Mesendoderm (in vitro differentiated cells): ENCODE data around the gene SPAG6.

Experiments used
- DNase-seq: peaks from one replicate; pipeline ENCODE4 v3.0.0; 2013
- H2AK5ac ChIP-seq: 2 replicates; pipeline ENCODE4 v1.6.1; 2013; ENCODE audit warnings: low read length, inconsistent platforms
- H2BK120ac ChIP-seq: 2 replicates; pipeline ENCODE4 v1.6.1; 2013; ENCODE audit warnings: low read depth, mild to moderate bottlenecking, low read length, moderate library complexity, mixed read lengths
- H2BK15ac ChIP-seq: replicated peaks from 2 replicates; pipeline ENCODE4 v1.6.1; 2013; ENCODE audit warnings: low read depth, mild to moderate bottlenecking, moderate library complexity
- H2BK5ac ChIP-seq: 2 replicates; pipeline ENCODE4 v1.6.1; 2013; ENCODE audit warnings: low read length, inconsistent platforms
- H3K18ac ChIP-seq: 2 replicates; pipeline ENCODE4 v1.6.1; 2013; ENCODE audit warnings: mild to moderate bottlenecking, low read length, mixed read lengths
- H3K23ac ChIP-seq: one replicate; pipeline ENCODE4 v1.6.1; 2013; ENCODE audit warnings: low read length
- H3K27ac ChIP-seq: 2 replicates; pipeline ENCODE4 v1.5.1; 2013; ENCODE audit warnings: low read depth, mild to moderate bottlenecking, inconsistent platforms, low read length, moderate library complexity
- H3K27me3 ChIP-seq: 2 replicates; pipeline ENCODE4 v1.6.1; 2013; ENCODE audit warnings: low read length, control low read depth, mild to moderate bottlenecking, inconsistent platforms; ENCODE audit not compliant: insufficient read depth, poor library complexity
- H3K36me3 ChIP-seq: 2 replicates; pipeline ENCODE4 v1.6.1; 2013; ENCODE audit warnings: low read length, inconsistent platforms; ENCODE audit not compliant: control insufficient read depth, insufficient read depth
- H3K4ac ChIP-seq: one replicate; pipeline ENCODE4 v1.6.1; 2013; ENCODE audit warnings: low read depth, mild to moderate bottlenecking, low read length, moderate library complexity
- H3K4me1 ChIP-seq: 2 replicates; pipeline ENCODE4 v1.6.1; 2013; ENCODE audit warnings: low read depth, low read length, inconsistent platforms; ENCODE audit not compliant: control insufficient read depth
- H3K4me2 ChIP-seq: 2 replicates; pipeline ENCODE4 v1.6.1; 2013; ENCODE audit warnings: low read length
- H3K4me3 ChIP-seq: 2 replicates; pipeline ENCODE4 v1.5.1; 2013; ENCODE audit warnings: mild to moderate bottlenecking, low read length
- H3K56ac ChIP-seq: one replicate; pipeline ENCODE4 v1.6.1; 2013; ENCODE audit warnings: low read length
- H3K79me1 ChIP-seq: 2 replicates; pipeline ENCODE4 v1.6.1; 2013; ENCODE audit warnings: low read length, inconsistent platforms
- H3K79me2 ChIP-seq: 2 replicates; pipeline ENCODE4 v1.6.1; 2013; ENCODE audit warnings: mild to moderate bottlenecking, low read length; ENCODE audit not compliant: control insufficient read depth, insufficient read depth
- H3K9ac ChIP-seq: 2 replicates; pipeline ENCODE4 v1.6.1; 2013; ENCODE audit warnings: low read length, inconsistent platforms
- H4K5ac ChIP-seq: one replicate; pipeline ENCODE4 v1.6.1; 2013; ENCODE audit warnings: low read length
- H4K8ac ChIP-seq: one replicate; pipeline ENCODE4 v1.6.1; 2013; ENCODE audit warnings: low read depth, mild to moderate bottlenecking, control low read depth, low read length, moderate library complexity
- WGBS: extraction: QIAGEN DNeasy Blood & Tissue Kit; methylation state at CpG from one replicate; pipeline ENCODE4 v1.1.7; 2013; ENCODE audit warnings: low lambda C conversion rate, missing lambda C conversion rate; ENCODE audit not compliant: insufficient coverage; ENCODE audit errors: extremely low coverage; 5-methylcytosine and 5-hydroxymethylcytosine counted together

The SPAG6 gene

DNA sequence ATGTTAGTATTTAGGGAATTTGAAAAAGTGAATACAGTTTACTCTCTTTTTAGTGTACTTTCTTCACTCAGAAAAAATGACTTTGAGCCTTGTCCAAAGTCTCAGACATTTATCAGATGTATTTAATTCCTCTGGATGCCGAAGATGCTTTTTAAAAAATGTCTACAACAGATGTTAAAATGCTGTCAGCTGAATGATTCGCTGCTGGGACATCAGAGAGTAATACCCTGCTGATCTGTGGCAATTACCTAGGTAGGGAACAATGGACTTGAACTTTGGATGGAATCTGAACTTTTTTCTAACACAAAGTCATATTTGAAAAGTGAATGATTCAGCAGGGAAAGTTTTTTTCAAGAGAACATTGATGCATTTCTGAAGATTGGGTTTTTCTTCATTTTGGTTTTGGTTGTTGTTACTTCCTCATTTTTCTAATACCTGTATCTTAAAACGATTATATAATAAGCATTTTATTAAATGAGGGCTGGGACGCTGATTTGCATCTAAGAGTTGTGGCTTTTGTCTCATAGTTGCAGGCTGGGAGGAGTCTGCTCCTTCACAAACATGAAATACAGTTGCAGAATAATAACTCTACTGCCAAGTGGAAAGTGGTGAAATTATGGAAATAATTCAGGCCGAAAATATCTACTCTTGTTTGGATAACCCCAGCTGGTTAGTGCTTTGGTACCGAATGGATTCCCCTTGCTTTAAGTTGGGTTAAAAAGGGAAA, 98.0 kb downstream of the SPAG6 start:
- Histone ChIP-seq H2BK5ac (no peak overlapping the region), H3K4me2 (no peak overlapping the region), H3K79me1 (no peaks in the 10 kb centered on the region), H4K8ac (no peak overlapping the region), H3K79me2 (no peaks in the 10 kb centered on the region), H3K27ac (no peak overlapping the region), H3K23ac (no peak overlapping the region), H2AK5ac (no peak overlapping the region), H4K5ac (no peak overlapping the region), H3K4me1 (no peaks in the 10 kb centered on the region), H3K27me3 (peaks cover 7% of the 10 kb centered on the region), H3K4ac (no peak overlapping the region), H3K9ac (no peak overlapping the region), H3K36me3 (no peaks in the 10 kb centered on the region), H3K4me3 (no peak overlapping the region), H2BK120ac (no peak overlapping the region), H3K18ac (no peak overlapping the region), H2BK15ac (no peak overlapping the region), H3K56ac (no peak overlapping the region)
- no peak for DNase-seq
- WGBS: no CpG with 5 or more reads among the region's 6 CpGs

DNA sequence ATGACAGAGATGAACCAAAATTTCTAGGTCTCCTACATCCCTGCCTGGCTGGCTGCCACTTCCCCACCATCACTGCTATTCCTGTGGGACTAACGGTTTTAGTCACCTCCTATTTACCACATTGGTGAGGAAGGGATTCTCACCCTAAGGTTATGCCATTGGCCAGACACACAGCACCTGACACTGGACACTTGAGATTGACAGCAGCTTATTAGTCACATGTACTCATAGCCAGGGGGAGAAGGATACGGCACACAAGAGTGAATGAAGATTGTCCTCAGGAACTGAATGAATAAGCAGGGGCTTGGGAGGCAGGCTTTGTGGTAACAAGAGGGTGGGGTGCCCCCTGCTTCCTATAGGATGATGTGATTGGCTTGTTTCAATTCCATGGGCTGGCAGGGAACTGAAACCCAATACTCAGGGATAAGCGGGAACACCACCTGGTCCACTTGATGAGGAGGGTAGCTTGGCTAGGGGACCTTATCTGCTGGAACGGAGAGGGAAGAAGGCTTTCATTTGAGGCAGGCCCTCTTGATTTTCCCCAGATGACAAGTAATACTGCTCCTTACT, 99.0 kb downstream of the SPAG6 start:
- H3K4me1 ChIP-seq: no peaks in the 10 kb centered on the region
- no peak for DNase-seq
- H3K4me3 ChIP-seq: no peak overlapping the region
- H3K56ac ChIP-seq: no peak overlapping the region
- H3K36me3 ChIP-seq: no peaks in the 10 kb centered on the region
- H2BK5ac ChIP-seq: no peak overlapping the region
- no peaks in the 10 kb centered on the region for H3K79me1 ChIP-seq
- no peak overlapping the region for H2BK120ac ChIP-seq
- WGBS: no CpG with 5 or more reads among the region's 4 CpGs
- H3K27ac ChIP-seq: no peak overlapping the region
- no peaks in the 10 kb centered on the region for H3K79me2 ChIP-seq
- H3K18ac ChIP-seq: no peak overlapping the region
- no peak overlapping the region for H3K4me2 ChIP-seq
- no peak overlapping the region for H3K4ac ChIP-seq
- no peak overlapping the region for H3K9ac ChIP-seq
- H2AK5ac ChIP-seq: no peak overlapping the region
- no peak overlapping the region for H2BK15ac ChIP-seq
- no peak overlapping the region for H4K8ac ChIP-seq
- no peak overlapping the region for H4K5ac ChIP-seq
- no peak overlapping the region for H3K23ac ChIP-seq
- H3K27me3 ChIP-seq: no peaks in the 10 kb centered on the region

DNA sequence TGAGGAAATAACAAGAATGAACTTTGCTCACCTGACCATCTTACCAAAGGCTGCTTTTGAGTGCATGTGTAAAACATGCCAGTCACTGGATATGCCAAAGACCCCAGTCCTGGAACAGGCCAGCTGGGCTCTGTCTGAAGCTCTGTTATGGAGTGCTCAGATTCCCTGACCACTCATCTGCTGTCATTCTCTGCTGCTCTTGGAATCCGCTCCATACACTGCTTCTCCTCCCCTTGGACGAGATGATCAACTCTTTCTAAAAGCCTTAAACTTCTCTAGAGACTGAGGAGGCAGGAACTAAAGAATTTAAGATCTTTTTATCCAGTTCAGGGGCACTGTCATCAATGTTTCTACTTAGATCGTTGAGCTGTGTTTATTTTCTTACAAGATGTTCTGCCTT, 100.2 kb downstream of the SPAG6 start:
- Histone ChIP-seq H3K23ac (no peak overlapping the region), H2AK5ac (no peak overlapping the region), H3K4ac (no peak overlapping the region), H3K79me2 (no peaks in the 10 kb centered on the region), H3K27me3 (no peaks in the 10 kb centered on the region), H3K4me3 (no peak overlapping the region), H3K4me2 (no peak overlapping the region), H4K8ac (no peak overlapping the region), H2BK15ac (no peak overlapping the region), H3K27ac (no peak overlapping the region), H3K9ac (no peak overlapping the region), H2BK5ac (no peak overlapping the region), H3K18ac (no peak overlapping the region), H3K56ac (no peak overlapping the region), H3K4me1 (no peaks in the 10 kb centered on the region), H3K79me1 (no peaks in the 10 kb centered on the region), H4K5ac (no peak overlapping the region), H2BK120ac (no peak overlapping the region), H3K36me3 (no peaks in the 10 kb centered on the region)
- DNase-seq: no peak
- WGBS: no CpG with 5 or more reads among the region's 3 CpGs

DNA sequence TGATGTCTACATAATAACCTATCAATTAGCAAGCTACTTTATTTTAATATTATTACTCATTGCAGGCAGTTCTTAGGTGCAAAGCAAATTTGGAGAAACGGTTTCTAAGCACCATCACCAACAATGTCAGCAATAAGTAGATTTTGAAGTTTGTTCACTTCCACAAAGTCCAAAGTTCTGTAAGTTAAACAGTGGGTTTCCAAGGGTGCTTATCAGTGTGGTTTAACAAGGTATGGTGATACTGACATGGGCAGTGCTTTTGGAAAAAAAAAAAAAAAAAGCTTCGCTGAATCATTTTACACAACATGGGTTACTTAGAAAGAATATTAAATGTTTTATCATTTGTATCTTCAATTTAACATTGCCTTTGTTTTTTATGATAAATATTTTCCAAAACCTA, 101.8 kb downstream of the SPAG6 start:
- Histone ChIP-seq H3K9ac (no peak overlapping the region), H3K36me3 (no peaks in the 10 kb centered on the region), H2BK120ac (no peak overlapping the region), H3K79me2 (no peaks in the 10 kb centered on the region), H3K4me1 (no peaks in the 10 kb centered on the region), H4K8ac (no peak overlapping the region), H3K27me3 (no peaks in the 10 kb centered on the region), H3K4me3 (no peak overlapping the region), H2BK15ac (no peak overlapping the region), H3K56ac (no peak overlapping the region), H3K27ac (no peak overlapping the region), H3K23ac (no peak overlapping the region), H3K18ac (no peak overlapping the region), H3K4me2 (no peak overlapping the region), H3K79me1 (no peaks in the 10 kb centered on the region), H4K5ac (no peak overlapping the region), H3K4ac (no peak overlapping the region), H2BK5ac (no peak overlapping the region), H2AK5ac (no peak overlapping the region)
- no peak for DNase-seq
- WGBS: no CpG with 5 or more reads among the region's 2 CpGs

DNA sequence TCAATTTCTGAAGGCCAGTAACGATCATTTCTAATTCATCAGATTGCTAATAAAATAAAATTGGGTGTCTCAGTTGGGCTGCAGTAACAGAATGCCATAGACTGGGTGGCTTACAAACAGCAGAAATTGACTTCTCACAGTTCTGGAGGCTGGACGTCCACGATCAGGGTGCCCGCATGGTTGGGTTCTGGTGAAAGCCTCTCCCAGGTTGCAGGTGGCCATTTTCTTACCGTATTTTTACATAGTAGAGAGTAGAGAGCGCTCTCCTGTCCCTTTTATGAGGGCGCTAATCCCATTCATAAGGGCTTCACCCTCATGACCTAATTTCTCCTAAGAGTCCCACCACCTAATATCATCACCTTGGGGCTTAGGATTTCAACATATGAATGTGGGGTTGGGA, 106.0 kb downstream of the SPAG6 start:
- no peak overlapping the region for H3K27ac ChIP-seq
- no peak overlapping the region for H2BK5ac ChIP-seq
- no peak overlapping the region for H3K56ac ChIP-seq
- H3K79me2 ChIP-seq: no peaks in the 10 kb centered on the region
- H4K5ac ChIP-seq: no peak overlapping the region
- H2BK120ac ChIP-seq: no peak overlapping the region
- H3K27me3 ChIP-seq: no peaks in the 10 kb centered on the region
- H3K9ac ChIP-seq: no peak overlapping the region
- H3K23ac ChIP-seq: no peak overlapping the region
- no peak overlapping the region for H3K4ac ChIP-seq
- H3K4me3 ChIP-seq: no peak overlapping the region
- no peak overlapping the region for H3K18ac ChIP-seq
- no peak overlapping the region for H3K4me2 ChIP-seq
- H3K79me1 ChIP-seq: no peaks in the 10 kb centered on the region
- no peak for DNase-seq
- no peak overlapping the region for H4K8ac ChIP-seq
- WGBS: no CpG with 5 or more reads among the region's 7 CpGs
- H3K4me1 ChIP-seq: no peaks in the 10 kb centered on the region
- no peaks in the 10 kb centered on the region for H3K36me3 ChIP-seq
- H2BK15ac ChIP-seq: no peak overlapping the region
- H2AK5ac ChIP-seq: no peak overlapping the region

DNA sequence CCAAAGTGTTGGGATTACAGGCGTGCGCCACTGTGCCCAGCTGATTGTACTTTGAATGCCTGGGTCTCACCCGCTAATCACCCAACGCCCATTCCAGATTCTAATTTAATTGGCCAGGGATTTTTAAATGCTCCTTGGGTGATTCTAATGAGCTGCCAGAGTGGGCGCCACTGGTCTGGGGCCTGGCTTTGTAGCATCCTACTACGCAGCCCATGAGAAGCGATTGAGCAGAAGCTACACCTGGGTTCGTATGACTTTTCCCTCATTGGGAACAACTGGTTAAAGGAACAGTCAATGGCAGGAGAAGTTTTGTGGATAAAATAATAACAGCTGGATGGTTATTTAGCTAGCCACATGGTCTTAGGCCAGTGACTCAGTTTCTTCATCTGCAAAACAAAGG, 108.0 kb downstream of the SPAG6 start:
- Histone ChIP-seq H3K36me3 (no peaks in the 10 kb centered on the region), H3K4ac (no peak overlapping the region), H3K4me2 (no peak overlapping the region), H2BK120ac (no peak overlapping the region), H3K79me1 (no peaks in the 10 kb centered on the region), H3K27me3 (no peaks in the 10 kb centered on the region), H3K56ac (no peak overlapping the region), H3K18ac (no peak overlapping the region), H4K8ac (no peak overlapping the region), H3K27ac (no peak overlapping the region), H3K4me3 (no peak overlapping the region), H3K9ac (no peak overlapping the region), H2AK5ac (no peak overlapping the region), H3K79me2 (no peaks in the 10 kb centered on the region), H2BK15ac (no peak overlapping the region), H3K4me1 (no peaks in the 10 kb centered on the region), H3K23ac (no peak overlapping the region), H2BK5ac (no peak overlapping the region), H4K5ac (no peak overlapping the region)
- WGBS: no CpG with 5 or more reads among the region's 8 CpGs
- DNase-seq: no peak
